ENCODE data around the gene CSNK1A1.
"Not testable (repeated sequence)": the region's sequence is repeated elsewhere in the genome, so short reads cannot be mapped to it uniquely, and the experiment has no call there.

Gene CSNK1A1

GRCh38 chr5:149487672-149488071 is 63.6 kb downstream of the CSNK1A1 start:
- no peak for DNase-seq

- DNase-seq: no peak
Measured at GRCh38 chr5:149486726-149487635, 64.3 kb downstream of the CSNK1A1 start.

- peak; percentile 88 for DNase-seq
Measured at GRCh38 chr5:149485655-149486615, 65.3 kb downstream of the CSNK1A1 start.

- no peak for DNase-seq
Measured at GRCh38 chr5:149481485-149481884, 69.8 kb downstream of the CSNK1A1 start.

GRCh38 chr5:149478761-149479160 is 72.5 kb downstream of the CSNK1A1 start:
- DNase-seq: no peak

- no peak for DNase-seq
Measured at GRCh38 chr5:149475777-149476176, 75.5 kb downstream of the CSNK1A1 start.

GRCh38 chr5:149474198-149474597 is 77.0 kb downstream of the CSNK1A1 start:
- no peak for DNase-seq

GRCh38 chr5:149473441-149473840 is 77.8 kb downstream of the CSNK1A1 start:
- no peak for DNase-seq

GRCh38 chr5:149472399-149472798 is 78.8 kb downstream of the CSNK1A1 start:
- no peak for DNase-seq

- DNase-seq: no peak
Measured at GRCh38 chr5:149471406-149472183, 79.6 kb downstream of the CSNK1A1 start.

GRCh38 chr5:149470942-149471341 is 80.3 kb downstream of the CSNK1A1 start:
- DNase-seq: no peak

GRCh38 chr5:149466457-149466972 is 84.7 kb downstream of the CSNK1A1 start:
- DNase-seq: no peak

- no peak for DNase-seq
Measured at GRCh38 chr5:149464796-149465489, 86.3 kb downstream of the CSNK1A1 start.

GRCh38 chr5:149461907-149462306 is 89.3 kb downstream of the CSNK1A1 start:
- DNase-seq: not testable (repeated sequence)

- DNase-seq: no peak
Measured at GRCh38 chr5:149459891-149460290, 91.3 kb downstream of the CSNK1A1 start.

- peak; percentile 13 for DNase-seq
Measured at GRCh38 chr5:149457393-149457763, 93.9 kb downstream of the CSNK1A1 start.

GRCh38 chr5:149456597-149457392 is 94.4 kb downstream of the CSNK1A1 start:
- DNase-seq: peak; percentile 18

GRCh38 chr5:149455889-149456409 is 95.3 kb downstream of the CSNK1A1 start:
- peak; percentile 82 for DNase-seq

GRCh38 chr5:149453618-149454415 is 97.4 kb downstream of the CSNK1A1 start:
- DNase-seq: peak; percentile 14

Data from right hindlimb (tissue), 1 donor.